Thoracic aorta (tissue), 2 donors: ENCODE results near the gene PHF5A. TPM values are rescaled to one million over a fixed set of nuclear protein-coding genes. Genes with fewer than 3 reads are reported as not detected.
"Not testable (repeated sequence)": the region's sequence is repeated elsewhere in the genome, so short reads cannot be mapped to it uniquely, and the experiment has no call there.

ENCODE experiments used
- ATAC-seq: fragments of 150-250 bp; one replicate; pipeline ENCODE4 v1.8.0; 2017; ENCODE audit warnings: low read depth; ENCODE audit not compliant: insufficient number of reproducible peaks, low FRiP score
- DNase-seq: peaks from one replicate; pipeline ENCODE4 v3.0.0-alpha.2; 2020; ENCODE audit warnings: low spot score
- H3K27ac ChIP-seq, 2 donors: fragments of 200-600 bp; sonication (generic); 1 replicate in 1 of 2; 2 replicates in 1 of 2; pipeline ENCODE4 v1.5.1; 2016; ENCODE audit warnings: mild to moderate bottlenecking in 2 of 2, moderate library complexity in 2 of 2
- H3K27me3 ChIP-seq: fragments of 200-600 bp; sonication (generic); replicated peaks from 2 replicates; pipeline ENCODE4 v1.6.0; 2016; ENCODE audit warnings: mild to moderate bottlenecking; ENCODE audit not compliant: insufficient read depth
- H3K36me3 ChIP-seq: fragments of 200-600 bp; sonication (generic); one replicate; pipeline ENCODE4 v1.5.1; 2016
- H3K4me1 ChIP-seq, 2 donors: fragments of 200-600 bp; sonication (generic); 1 replicate in 1 of 2; 2 replicates in 1 of 2; pipeline versions ENCODE4 v1.5.1 to v1.6.0; 2016; ENCODE audit warnings: low read depth in 2 of 2, mild to moderate bottlenecking in 1 of 2; ENCODE audit not compliant: control insufficient read depth in 1 of 2
- H3K4me3 ChIP-seq: fragments of 200-600 bp; sonication (generic); 2 replicates; pipeline ENCODE4 v1.5.1; 2016; ENCODE audit warnings: mild to moderate bottlenecking
- H3K9me3 ChIP-seq: fragments of 200-600 bp; sonication (generic); 2 replicates; pipeline ENCODE4 v1.5.1; 2016
- CTCF ChIP-seq: fragments of 200-600 bp; sonication (generic); IDR thresholded peaks from one replicate; pipeline ENCODE4 v1.5.1; 2019; ENCODE audit warnings: antibody characterized with exemption
- total RNA-seq, 2 donors: library from RNA; depleted of rRNA; stranded (reverse); fragments of >200 nt; gene quantifications; one replicate each; pipeline versions ENCODE4 v1.1.0 to v1.2.3, GENCODE V29; 2016

Gene PHF5A
- total RNA-seq, 2 donors from 2014 or later: 13.8 to 28.7 TPM

DNA sequence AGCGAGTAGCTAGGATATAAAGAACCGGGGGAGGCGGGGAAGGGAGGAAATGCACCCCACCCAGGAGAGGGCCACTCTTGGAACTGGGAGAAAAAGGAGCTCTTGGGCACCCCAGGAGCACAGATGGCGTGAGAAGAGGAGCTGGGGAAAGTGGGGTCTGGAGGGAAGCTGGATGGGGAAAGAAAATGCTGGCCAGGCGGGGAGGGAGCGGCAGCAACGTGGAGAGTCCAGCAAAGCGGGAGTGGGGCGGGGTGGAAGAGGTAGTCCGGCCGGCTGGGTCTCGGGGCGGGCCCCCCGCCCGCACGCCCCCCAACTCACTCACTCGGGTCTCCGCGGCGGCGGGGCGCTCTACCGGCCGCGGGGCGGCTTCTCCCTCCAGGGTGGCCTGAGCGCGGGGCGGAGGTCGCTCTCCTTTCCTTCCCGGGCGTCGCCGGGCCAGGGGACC is 22.4 kb downstream of the PHF5A start:
- ATAC-seq (no peak), DNase-seq (no peak)
- H3K27me3 ChIP-seq: no peaks in the 10 kb centered on the region
- TF ChIP-seq CTCF: no peak
- H3K4me3 ChIP-seq: peak overlapping the region; percentile 91
- H3K36me3 ChIP-seq: peaks cover 14% of the 10 kb centered on the region
- peaks cover 13 to 37% of the 10 kb centered on the region in 2 donors for H3K4me1 ChIP-seq
- peak overlapping the region; percentile 94 to 99 for H3K27ac ChIP-seq
- H3K9me3 ChIP-seq: no peaks in the 10 kb centered on the region

GRCh38 chr22:41445129-41446056 is 23.1 kb downstream of the PHF5A start:
- no peaks in the 10 kb centered on the region for H3K27me3 ChIP-seq
- no peak for TF ChIP-seq CTCF

GRCh38 chr22:41444360-41445128 is 23.9 kb downstream of the PHF5A start:
- Histone ChIP-seq H3K27ac (peak overlapping the region; percentile 94 to 99), H3K9me3 (no peaks in the 10 kb centered on the region), H3K4me3 (peak overlapping the region; percentile 91), H3K27me3 (no peaks in the 10 kb centered on the region), H3K4me1 (peaks cover 13 to 51% of the 10 kb centered on the region in 2 donors), H3K36me3 (peaks cover 20% of the 10 kb centered on the region)
- ATAC-seq (peak; percentile 58), DNase-seq (peak; percentile 70)
- no peak for TF ChIP-seq CTCF

More at GRCh38 chr22:41445129-41446056, 23.1 kb downstream of the PHF5A start:
- peak overlapping the region; percentile 91 for H3K4me3 ChIP-seq
- no peaks in the 10 kb centered on the region for H3K9me3 ChIP-seq
- DNase-seq (no peak), ATAC-seq (no peak)
- peak overlapping the region; percentile 94 to 99 for H3K27ac ChIP-seq
- H3K36me3 ChIP-seq: peaks cover 20% of the 10 kb centered on the region
- H3K4me1 ChIP-seq: peaks cover 13 to 43% of the 10 kb centered on the region in 2 donors

DNA sequence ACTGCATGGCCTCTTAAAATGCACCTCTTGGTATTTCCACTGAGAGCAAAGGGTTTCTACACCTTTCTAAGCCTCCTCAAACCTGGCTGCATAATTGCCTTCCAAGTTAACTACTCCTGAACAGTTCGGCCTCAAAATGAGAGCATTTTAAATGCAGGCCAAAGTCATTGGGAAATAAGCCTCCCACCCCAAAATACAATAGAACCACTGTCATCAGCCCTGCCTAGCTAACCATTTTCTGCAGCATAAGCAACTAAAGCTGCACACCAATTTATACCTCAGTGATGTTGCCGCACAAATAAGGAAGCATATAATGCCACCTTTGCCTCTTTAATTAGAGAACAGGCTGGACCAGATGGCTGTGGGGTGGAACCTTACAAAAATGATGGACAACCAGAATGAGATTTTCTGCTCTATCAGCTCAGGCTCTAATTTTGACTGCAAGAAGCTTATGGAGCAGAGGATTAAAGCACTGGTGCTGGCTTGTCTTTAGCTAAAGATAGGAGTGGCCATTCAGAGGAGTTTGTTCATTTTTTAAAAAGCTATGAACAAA is 26.2 kb downstream of the PHF5A start:
- no peaks in the 10 kb centered on the region for H3K9me3 ChIP-seq
- ATAC-seq (no peak), DNase-seq (no peak)
- no peak overlapping the region for H3K4me3 ChIP-seq
- H3K27me3 ChIP-seq: no peaks in the 10 kb centered on the region
- peaks cover 27% of the 10 kb centered on the region for H3K36me3 ChIP-seq
- H3K27ac ChIP-seq: no peak overlapping the region
- H3K4me1 ChIP-seq: peaks cover 18 to 55% of the 10 kb centered on the region in 2 donors
- TF ChIP-seq CTCF: no peak

DNA sequence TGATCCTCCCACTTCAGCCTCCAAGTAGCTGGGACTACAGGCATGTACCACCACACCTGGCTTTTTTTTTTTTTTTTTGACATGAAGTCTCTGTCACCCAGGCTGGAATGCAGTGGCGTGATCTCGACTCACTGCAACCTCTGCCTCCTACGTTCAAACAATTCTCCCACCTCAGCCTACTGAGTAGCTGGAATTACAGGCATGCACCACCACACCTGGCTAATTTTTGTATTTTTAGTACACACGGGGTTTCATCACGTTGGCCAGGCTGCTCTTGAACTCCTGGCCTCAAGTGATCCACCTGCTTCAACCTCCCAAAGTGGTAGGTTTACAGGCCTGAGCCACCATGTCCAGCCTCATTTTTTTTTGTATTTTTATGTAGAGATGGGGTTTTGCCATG is 28.0 kb downstream of the PHF5A start:
- not testable (repeated sequence) for H3K27me3 ChIP-seq, H3K4me3 ChIP-seq, H3K27ac ChIP-seq, DNase-seq, H3K9me3 ChIP-seq, ATAC-seq
- Histone ChIP-seq H3K4me1 (peaks cover 22 to 73% of the 10 kb centered on the region in 2 donors), H3K36me3 (peaks cover 45% of the 10 kb centered on the region)
